Cortex of kidney (tissue), 1 donor: Measurements from ENCODE around the gene GORAB.

ENCODE experiments used
- DNase-seq: peaks from one replicate; lab custom pipeline; 2025; lab: John Stamatoyannopoulos, UW

Gene GORAB

GRCh38 chr1:170538687-170539086, 6.7 kb downstream of the GORAB start:
- DNase-seq = no peak

DNA sequence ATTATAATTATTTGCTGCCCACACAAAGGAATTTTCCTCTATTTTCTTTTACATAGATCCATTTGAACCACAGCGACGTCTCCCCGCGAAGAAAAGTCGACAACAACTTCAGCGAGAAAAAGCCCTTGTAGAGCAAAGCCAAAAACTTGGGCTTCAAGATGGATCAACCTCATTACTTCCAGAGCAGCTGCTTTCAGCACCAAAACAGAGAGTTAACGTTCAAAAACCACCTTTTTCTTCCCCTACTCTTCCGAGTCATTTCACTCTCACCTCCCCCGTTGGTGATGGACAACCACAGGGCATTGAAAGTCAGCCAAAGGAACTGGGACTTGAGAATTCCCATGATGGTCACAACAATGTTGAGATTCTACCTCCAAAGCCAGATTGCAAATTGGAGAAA, 7.2 kb downstream of the GORAB start:
- DNase-seq = no peak

GRCh38 chr1:170544624-170545023, 12.7 kb downstream of the GORAB start:
- DNase-seq = no peak

DNA sequence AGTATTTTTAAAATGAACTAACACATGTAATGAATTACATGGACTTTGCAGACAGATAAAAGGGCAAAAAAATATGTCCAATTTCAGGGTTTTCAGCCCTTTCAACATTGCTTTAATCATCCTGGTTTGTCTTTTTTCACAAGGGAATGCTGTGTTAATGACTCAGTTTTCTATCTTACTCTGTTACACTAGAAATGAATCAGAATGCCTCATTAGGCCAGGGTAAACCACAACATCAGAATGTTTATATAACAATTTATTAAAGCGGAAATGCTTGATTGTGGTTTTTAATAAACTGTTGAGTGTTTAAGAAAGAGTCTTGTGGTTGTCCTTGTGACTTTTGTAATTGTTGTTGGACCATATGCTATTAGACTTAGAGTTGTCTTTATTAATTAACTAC, 13.5 kb downstream of the GORAB start:
- DNase-seq = no peak

GRCh38 chr1:170547255-170547654, 15.3 kb downstream of the GORAB start:
- DNase-seq = no peak

DNA sequence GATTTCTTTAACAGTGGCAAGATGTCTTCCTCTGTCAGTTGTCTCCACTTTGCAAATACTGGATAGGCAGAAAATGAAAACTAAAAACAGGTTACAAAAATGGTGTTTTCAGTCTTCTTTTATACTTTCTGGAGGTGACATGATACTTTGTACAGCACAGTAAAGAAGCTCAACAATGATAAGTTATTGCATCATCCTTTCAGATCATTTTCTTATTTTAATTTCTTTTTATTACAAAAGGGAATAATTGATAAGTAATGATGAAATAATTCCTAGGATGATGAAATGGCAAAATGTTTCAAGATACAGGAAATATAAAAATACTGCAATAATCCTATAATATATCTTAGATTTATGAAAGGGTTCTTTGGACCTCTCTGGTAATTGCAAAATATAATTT, 16.5 kb downstream of the GORAB start:
- DNase-seq = no peak

DNA sequence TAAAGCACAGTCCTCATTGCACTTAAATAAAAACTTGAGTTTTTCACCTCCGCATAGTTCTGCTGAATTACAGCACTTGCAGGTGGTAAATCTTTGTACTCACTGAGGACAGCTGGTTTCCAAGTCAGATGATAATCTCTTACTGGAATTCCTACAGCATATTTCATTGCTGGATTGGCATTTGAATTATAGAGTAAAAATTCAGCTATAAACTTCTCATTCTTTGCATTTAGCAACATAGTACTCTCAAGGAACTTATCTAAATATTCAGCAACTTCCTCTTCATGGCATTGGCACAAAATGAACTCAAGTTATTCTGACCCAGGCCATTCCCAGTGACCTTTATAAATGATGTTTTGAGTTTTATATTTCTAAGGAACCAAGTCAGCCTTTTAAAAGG, 23.4 kb downstream of the GORAB start:
- DNase-seq = no peak

- DNase-seq = no peak
Observed at GRCh38 chr1:170556917-170557316, 25.0 kb downstream of the GORAB start.

DNA sequence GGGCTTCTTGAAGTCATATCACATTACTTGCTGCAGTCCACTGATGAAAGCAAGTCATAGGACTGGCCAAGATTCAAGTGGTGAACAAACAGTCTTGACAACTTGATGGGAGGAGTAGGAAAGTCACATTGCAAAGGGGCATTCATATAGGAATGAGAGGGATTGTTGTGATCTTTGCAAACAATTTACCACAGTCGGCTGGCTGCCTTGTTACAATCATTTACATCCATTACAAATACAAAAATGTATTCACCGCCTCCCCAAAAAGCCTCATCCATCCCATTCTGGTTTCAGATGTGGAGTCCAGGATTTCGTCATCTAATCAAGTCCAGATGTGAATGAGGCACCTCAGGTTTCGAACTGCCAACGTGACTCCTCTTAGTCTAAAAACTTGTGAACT, 26.8 kb downstream of the GORAB start:
- no peak for DNase-seq

- no peak for DNase-seq
Observed at GRCh38 chr1:170559166-170559565, 27.2 kb downstream of the GORAB start.

GRCh38 chr1:170560681-170561285, 28.8 kb downstream of the GORAB start:
- DNase-seq = no peak

- no peak for DNase-seq
Observed at GRCh38 chr1:170562646-170563338, 30.8 kb downstream of the GORAB start.

GRCh38 chr1:170567214-170567613, 35.2 kb downstream of the GORAB start:
- DNase-seq = no peak

GRCh38 chr1:170568197-170568596, 36.2 kb downstream of the GORAB start:
- DNase-seq = no peak

GRCh38 chr1:170576980-170577379, 45.0 kb downstream of the GORAB start:
- no peak for DNase-seq

DNA sequence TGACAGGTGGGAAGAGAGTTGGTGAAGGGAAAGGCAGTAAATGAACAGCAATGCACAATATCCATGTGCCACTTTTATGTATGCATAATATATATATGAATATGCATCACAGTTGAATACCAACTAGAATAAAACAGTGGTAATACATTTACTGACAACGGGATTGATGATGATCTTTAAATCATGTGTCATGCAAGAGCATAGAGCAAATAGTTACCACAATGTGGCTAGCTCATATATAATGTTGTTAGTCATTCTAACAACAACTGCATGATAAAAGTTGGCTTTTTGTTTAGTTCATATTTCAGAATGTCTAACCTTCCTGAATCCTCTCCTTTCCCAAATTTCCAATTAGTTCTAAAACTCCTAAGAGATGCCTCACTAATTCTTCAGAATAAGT, 46.4 kb downstream of the GORAB start:
- no peak for DNase-seq

- no peak for DNase-seq
Observed at GRCh38 chr1:170580636-170581440, 48.9 kb downstream of the GORAB start.

GRCh38 chr1:170583186-170583585, 51.2 kb downstream of the GORAB start:
- no peak for DNase-seq

DNA sequence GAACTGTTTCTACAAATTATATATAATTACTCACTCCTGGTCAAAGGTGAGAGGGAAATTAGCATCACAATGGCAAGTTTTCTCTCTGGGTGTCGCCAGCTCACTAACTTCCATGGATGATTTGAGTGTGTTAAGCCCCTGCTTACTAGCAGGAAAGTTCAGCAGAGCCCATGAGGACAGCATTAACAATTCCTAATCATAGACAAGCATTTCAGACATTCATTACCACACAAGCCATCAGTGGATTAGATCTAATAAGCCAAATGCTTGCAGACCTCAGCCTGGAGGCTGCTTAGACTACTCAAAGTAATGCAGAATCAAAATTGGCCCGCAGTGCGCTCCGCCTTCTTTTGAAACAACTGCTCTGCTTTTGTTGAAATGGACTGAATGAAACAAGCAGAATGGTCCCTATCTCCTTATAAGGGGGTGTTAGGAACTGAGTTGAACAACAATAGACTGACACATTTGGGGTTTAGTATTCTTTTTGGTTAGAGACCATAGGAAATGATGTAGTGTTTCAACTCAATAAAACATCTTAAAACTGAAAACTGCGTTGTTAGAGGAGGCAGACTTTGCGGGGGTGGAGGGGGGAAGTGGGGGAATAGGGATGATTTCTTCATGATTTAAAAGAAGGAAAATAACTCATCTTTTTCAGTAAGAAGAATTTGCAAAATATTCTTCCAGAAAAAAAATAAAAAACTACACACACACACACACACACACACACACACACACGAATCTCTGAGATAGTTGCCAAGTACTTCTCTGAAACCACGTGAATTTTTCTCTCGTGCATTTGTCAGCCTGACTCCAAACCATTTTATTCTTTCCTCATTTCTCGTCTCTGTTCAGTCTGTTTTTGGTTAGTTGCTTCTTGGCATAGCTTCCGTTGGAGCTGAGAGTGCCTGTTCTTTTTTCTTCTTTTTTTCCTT, 54.6 kb downstream of the GORAB start:
- DNase-seq = no peak

DNA sequence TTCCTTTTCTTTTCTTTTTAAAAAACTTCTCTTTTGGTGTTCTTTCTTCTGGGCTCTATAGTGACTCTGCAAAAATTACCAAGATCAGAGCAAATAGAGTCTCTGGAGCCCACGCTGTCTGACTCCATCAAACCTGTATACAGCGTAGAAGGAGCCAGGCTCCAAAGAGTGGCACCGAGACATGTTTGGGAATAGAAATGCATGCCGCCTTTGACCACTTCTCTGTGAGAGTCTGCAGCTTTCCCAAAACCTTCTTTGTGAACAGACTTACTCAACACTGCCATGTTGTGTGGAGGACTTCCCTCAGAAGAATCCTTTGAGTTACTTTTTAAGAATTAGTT, 55.3 kb downstream of the GORAB start:
- no peak for DNase-seq

DNA sequence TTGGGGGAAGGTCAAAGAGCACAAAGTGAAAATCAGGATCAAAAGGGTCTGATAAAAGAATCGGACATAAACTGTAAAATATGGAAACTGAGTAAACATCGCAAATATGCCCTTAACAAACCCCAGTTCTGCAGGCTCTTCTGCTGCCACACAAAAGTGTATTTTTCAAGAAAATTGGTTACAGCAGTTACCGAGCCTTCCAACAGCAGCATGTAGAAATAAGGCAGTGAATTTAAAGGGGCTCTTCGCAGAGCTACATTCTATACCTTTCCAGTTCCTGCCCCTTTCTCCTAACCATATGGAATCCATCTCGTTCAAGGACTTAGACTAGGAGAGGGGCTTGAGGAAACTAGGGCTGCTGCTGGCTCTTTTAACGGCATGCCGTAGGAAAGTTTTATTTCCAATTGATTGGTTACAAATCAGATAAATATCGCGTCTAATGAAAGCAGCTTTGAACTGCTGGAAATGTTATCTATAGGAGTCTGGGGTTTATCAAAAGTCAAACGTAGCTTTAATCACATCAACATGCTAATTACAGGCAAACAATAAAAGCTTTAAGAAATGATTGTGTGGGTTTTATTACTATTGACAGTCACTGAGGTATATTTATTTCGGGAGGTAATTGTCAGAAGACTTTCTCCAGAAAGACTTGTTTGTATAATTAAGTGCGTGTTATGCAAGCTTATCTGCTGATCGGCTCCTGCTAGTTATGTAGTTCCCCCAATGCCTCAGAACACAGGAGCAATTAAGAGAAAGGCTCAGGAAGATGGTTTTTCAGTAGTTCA, 59.1 kb downstream of the GORAB start:
- no peak for DNase-seq
